WI38 (cell line): ENCODE data around the gene SH2D5.

Experiments
- H3K4me3 ChIP-seq: 2 replicates; pipeline ENCODE4 v1.5.1; 2011; ENCODE audit warnings: low read depth, mild to moderate bottlenecking, control low read depth, low read length
- CTCF ChIP-seq: IDR thresholded peaks from 2 replicates; pipeline ENCODE4 v1.5.1; 2012; ENCODE audit warnings: low read depth, mild to moderate bottlenecking, control low read depth, low read length

Gene SH2D5

GRCh38 chr1:20698195-20698910, 34.1 kb downstream of the SH2D5 start:
- no peak for TF ChIP-seq CTCF
- H3K4me3 ChIP-seq: peak overlapping the region; percentile 20; the same call in 1 of the 2 replicates

GRCh38 chr1:20697563-20697962, 34.9 kb downstream of the SH2D5 start:
- no peak for TF ChIP-seq CTCF

GRCh38 chr1:20696397-20697333, 35.8 kb downstream of the SH2D5 start:
- TF ChIP-seq CTCF: peak; percentile 59

More at GRCh38 chr1:20697563-20697962, 34.9 kb downstream of the SH2D5 start:
- H3K4me3 ChIP-seq: peak overlapping the region; percentile 63

GRCh38 chr1:20695515-20695914, 37.0 kb downstream of the SH2D5 start:
- TF ChIP-seq CTCF: no peak
- H3K4me3 ChIP-seq: no peak overlapping the region

More at GRCh38 chr1:20696397-20697333, 35.8 kb downstream of the SH2D5 start:
- H3K4me3 ChIP-seq: peak overlapping the region; percentile 63

GRCh38 chr1:20693623-20694022, 38.9 kb downstream of the SH2D5 start:
- TF ChIP-seq CTCF: no peak
- H3K4me3 ChIP-seq: no peak overlapping the region

- TF ChIP-seq CTCF: no peak
- H3K4me3 ChIP-seq: no peak overlapping the region
Measured at GRCh38 chr1:20691872-20692271, 40.6 kb downstream of the SH2D5 start.

- no peak overlapping the region for H3K4me3 ChIP-seq
- TF ChIP-seq CTCF: no peak
Measured at GRCh38 chr1:20689645-20690056, 42.9 kb downstream of the SH2D5 start.
